ENCODE data around the gene GNGT1. TPM values are rescaled to one million over a fixed set of nuclear protein-coding genes. Genes with fewer than 3 reads are reported as not detected.

The GNGT1 gene
- total and polyA plus RNA-seq, 4 donors: not detected

GRCh38 chr7:93944673-93945072 lies 38.3 kb downstream of the GNGT1 start:
- peaks cover 0 to 13% (median 3%) of the 10 kb centered on the region in 5 donors for H3K4me1 ChIP-seq (ENCODE audit: control insufficient read depth in 5 of 5, insufficient read depth in 5 of 5, low read length in 5 of 5)
- no peak overlapping the region for H3K27ac ChIP-seq (ENCODE audit: low read depth in 1 of 2, low read length in 1 of 2)
- H3K27me3 ChIP-seq (ENCODE audit: control insufficient read depth in 3 of 3, insufficient read depth in 3 of 3, low read length in 2 of 3): no peaks in the 10 kb centered on the region
- 11 to 20% methylated on average over 1 of the region's 1 CpG for WGBS, 2 donors
- peaks cover 0 to 3% (median 0%) of the 10 kb centered on the region in 4 donors for H3K9me3 ChIP-seq (ENCODE audit: control insufficient read depth in 4 of 4, insufficient read depth in 3 of 4, low read length in 3 of 4)
- DNase-seq (peak in 2 of 3 donors; percentile 58 to 80), ATAC-seq (ENCODE audit: insufficient read depth, low FRiP score) (no peak)
- no peak overlapping the region for H3K9ac ChIP-seq (ENCODE audit: insufficient read depth in 1 of 2, low read length in 2 of 2)
- H3K4me3 ChIP-seq: no peak overlapping the region
- H3K36me3 ChIP-seq (ENCODE audit: control insufficient read depth in 4 of 4, insufficient read depth in 4 of 4, low read length in 4 of 4): no peaks in the 10 kb centered on the region
- TF ChIP-seq CTCF (IDR thresholded peaks at IDR 0.05; ENCODE audit: control extremely low read depth, extremely low read depth): no peak

GRCh38 chr7:93945083-93945482 lies 38.7 kb downstream of the GNGT1 start:
- Histone ChIP-seq H3K27me3 (ENCODE audit: control insufficient read depth in 3 of 3, insufficient read depth in 3 of 3, low read length in 2 of 3) (no peaks in the 10 kb centered on the region), H3K36me3 (ENCODE audit: control insufficient read depth in 4 of 4, insufficient read depth in 4 of 4, low read length in 4 of 4) (no peaks in the 10 kb centered on the region), H3K4me3 (no peak overlapping the region), H3K9ac (ENCODE audit: insufficient read depth in 1 of 2, low read length in 2 of 2) (no peak overlapping the region), H3K4me1 (ENCODE audit: control insufficient read depth in 5 of 5, insufficient read depth in 5 of 5, low read length in 5 of 5) (peaks cover 0 to 13% (median 3%) of the 10 kb centered on the region in 5 donors), H3K27ac (ENCODE audit: low read depth in 1 of 2, low read length in 1 of 2) (peak overlapping the region; percentile 81 to 85), H3K9me3 (ENCODE audit: control insufficient read depth in 4 of 4, insufficient read depth in 3 of 4, low read length in 3 of 4) (peaks cover 0 to 3% (median 0%) of the 10 kb centered on the region in 4 donors)
- TF ChIP-seq CTCF (IDR thresholded peaks at IDR 0.05; ENCODE audit: control extremely low read depth, extremely low read depth): no peak
- ATAC-seq (ENCODE audit: insufficient read depth, low FRiP score) (no peak), DNase-seq (no peak)
- WGBS, 2 donors: 13 to 53% methylated on average over 3 of the region's 3 CpGs

GRCh38 chr7:93945756-93946535 lies 39.6 kb downstream of the GNGT1 start:
- H3K9ac ChIP-seq (ENCODE audit: insufficient read depth in 1 of 2, low read length in 2 of 2): no peak overlapping the region
- peaks cover 0 to 13% (median 3%) of the 10 kb centered on the region in 5 donors for H3K4me1 ChIP-seq (ENCODE audit: control insufficient read depth in 5 of 5, insufficient read depth in 5 of 5, low read length in 5 of 5)
- H3K4me3 ChIP-seq: no peak overlapping the region
- no peaks in the 10 kb centered on the region for H3K36me3 ChIP-seq (ENCODE audit: control insufficient read depth in 4 of 4, insufficient read depth in 4 of 4, low read length in 4 of 4)
- DNase-seq (no peak), ATAC-seq (ENCODE audit: insufficient read depth, low FRiP score) (no peak)
- no peak for TF ChIP-seq CTCF (IDR thresholded peaks at IDR 0.05; ENCODE audit: control extremely low read depth, extremely low read depth)
- H3K9me3 ChIP-seq (ENCODE audit: control insufficient read depth in 4 of 4, insufficient read depth in 3 of 4, low read length in 3 of 4): peaks cover 0 to under 1% (median 0%) of the 10 kb centered on the region in 4 donors
- peak overlapping the region in 1 of 2 donors; percentile 85 for H3K27ac ChIP-seq (ENCODE audit: low read depth in 1 of 2, low read length in 1 of 2)
- 35 to 37% methylated on average over 5 of the region's 5 CpGs for WGBS, 2 donors
- no peaks in the 10 kb centered on the region for H3K27me3 ChIP-seq (ENCODE audit: control insufficient read depth in 3 of 3, insufficient read depth in 3 of 3, low read length in 2 of 3)
